Pons (tissue), 1 donor: Measurements from ENCODE around the gene FZD10.

Experiments
- DNase-seq: peaks from one replicate; pipeline ENCODE4 v3.0.0-alpha.2; 2016; ENCODE audit warnings: low spot score

Gene FZD10

GRCh38 chr12:130183585-130184370, 21.5 kb downstream of the FZD10 start:
- DNase-seq = no peak

- no peak for DNase-seq
Observed at GRCh38 chr12:130184404-130185090, 22.3 kb downstream of the FZD10 start.

GRCh38 chr12:130185455-130186391, 23.5 kb downstream of the FZD10 start:
- no peak for DNase-seq

- no peak for DNase-seq
Observed at GRCh38 chr12:130186651-130187268, 24.5 kb downstream of the FZD10 start.

GRCh38 chr12:130192642-130193345, 30.5 kb downstream of the FZD10 start:
- DNase-seq = no peak

GRCh38 chr12:130194154-130194553, 31.9 kb downstream of the FZD10 start:
- DNase-seq = no peak

- no peak for DNase-seq
Observed at GRCh38 chr12:130195369-130195768, 33.1 kb downstream of the FZD10 start.

GRCh38 chr12:130195776-130196175, 33.5 kb downstream of the FZD10 start:
- DNase-seq = no peak

- no peak for DNase-seq
Observed at GRCh38 chr12:130196827-130197226, 34.6 kb downstream of the FZD10 start.

GRCh38 chr12:130198026-130198662, 35.9 kb downstream of the FZD10 start:
- no peak for DNase-seq

GRCh38 chr12:130198663-130199060, 36.4 kb downstream of the FZD10 start:
- no peak for DNase-seq

GRCh38 chr12:130199581-130200390, 37.5 kb downstream of the FZD10 start:
- DNase-seq = no peak

- no peak for DNase-seq
Observed at GRCh38 chr12:130200445-130200844, 38.2 kb downstream of the FZD10 start.

GRCh38 chr12:130201037-130201436, 38.8 kb downstream of the FZD10 start:
- DNase-seq = no peak

GRCh38 chr12:130202201-130202600, 39.9 kb downstream of the FZD10 start:
- no peak for DNase-seq

- no peak for DNase-seq
Observed at GRCh38 chr12:130203151-130203550, 40.9 kb downstream of the FZD10 start.

GRCh38 chr12:130204541-130204953, 42.3 kb downstream of the FZD10 start:
- no peak for DNase-seq

- no peak for DNase-seq
Observed at GRCh38 chr12:130205495-130205894, 43.2 kb downstream of the FZD10 start.

- DNase-seq = no peak
Observed at GRCh38 chr12:130212384-130212989, 50.2 kb downstream of the FZD10 start.
